ENCODE measurements around the gene SUN3.

The SUN3 gene

GRCh38 chr7:48028938-48029337, at the start of gene SUN3:
Gene SUN3 (minus strand): TSS chr7:48029107. CDS start chr7:48028938, 169 bp downstream.
- DNase-seq (ENCODE audit: low spot score) = no peak

- DNase-seq (ENCODE audit: low spot score) = no peak
These were observed 49.6 kb upstream of the SUN3 start for GRCh38 chr7:48078470-48078869.

DNA sequence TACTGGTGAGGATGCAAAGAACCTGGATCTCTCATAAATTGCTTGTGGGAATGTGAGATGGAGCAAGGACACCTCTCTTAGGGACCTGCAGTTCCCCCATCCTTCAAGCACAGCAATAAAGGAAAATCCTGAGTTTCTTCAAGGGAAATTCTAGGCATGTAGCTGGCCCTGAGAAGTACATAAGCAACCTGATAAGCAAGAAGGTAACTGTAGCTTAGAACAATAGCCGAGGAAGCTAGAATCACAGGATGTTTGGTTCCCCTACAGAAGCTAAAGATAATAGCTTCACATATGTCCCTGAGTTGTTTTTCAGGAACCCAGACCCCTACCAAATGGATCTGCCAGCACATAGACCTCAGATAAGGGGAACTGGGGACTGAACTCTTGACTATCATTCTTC, 48.5 kb upstream of the SUN3 start:
- DNase-seq (ENCODE audit: low spot score) = no peak

- no peak for DNase-seq (ENCODE audit: low spot score)
These were observed 45.3 kb upstream of the SUN3 start for GRCh38 chr7:48074204-48074654.

DNA sequence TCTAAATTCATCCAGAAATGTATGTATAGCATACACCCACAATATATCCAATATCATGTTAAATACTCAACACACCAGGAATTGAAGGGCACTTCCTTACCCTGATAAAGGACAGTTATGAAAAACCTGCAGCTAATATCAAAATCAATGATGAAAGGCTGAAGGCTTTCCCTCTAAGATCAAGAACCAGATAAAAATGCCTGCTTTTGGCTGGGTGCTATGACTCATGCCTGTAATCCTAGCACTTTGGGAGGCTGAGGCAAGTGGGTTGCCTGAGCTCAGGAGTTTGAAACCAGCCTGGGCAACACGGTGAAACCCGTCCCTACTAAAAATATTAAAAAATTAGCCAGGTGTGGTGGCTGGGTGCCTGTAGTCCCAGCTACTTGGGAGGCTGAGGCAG, 38.6 kb upstream of the SUN3 start:
- no peak for DNase-seq (ENCODE audit: low spot score)

DNA sequence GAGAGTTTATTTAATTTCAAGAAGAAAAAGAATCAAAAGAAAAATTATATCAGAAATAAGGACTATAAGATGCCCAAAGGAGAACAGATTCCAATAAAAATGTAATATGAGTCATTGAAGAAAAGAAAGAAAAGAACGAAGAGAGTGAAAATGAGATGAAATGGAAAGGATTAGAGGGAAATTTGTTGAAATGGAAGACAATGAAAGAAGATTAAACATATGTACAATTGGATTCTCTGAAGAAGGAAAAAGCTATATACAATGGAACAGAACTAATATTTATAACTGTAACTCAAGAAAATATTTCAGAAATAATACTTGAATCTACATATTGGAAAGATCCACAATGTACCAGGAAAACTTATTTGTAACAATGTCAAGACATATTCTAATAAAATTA, 35.1 kb upstream of the SUN3 start:
- no peak for DNase-seq (ENCODE audit: low spot score)

- no peak for DNase-seq (ENCODE audit: low spot score)
These were observed 30.8 kb upstream of the SUN3 start for GRCh38 chr7:48059706-48060105.

GRCh38 chr7:48058990-48059389, 30.1 kb upstream of the SUN3 start:
- no peak for DNase-seq (ENCODE audit: low spot score)

- DNase-seq (ENCODE audit: low spot score) = no peak
These were observed 24.8 kb upstream of the SUN3 start for GRCh38 chr7:48053736-48054135.

DNA sequence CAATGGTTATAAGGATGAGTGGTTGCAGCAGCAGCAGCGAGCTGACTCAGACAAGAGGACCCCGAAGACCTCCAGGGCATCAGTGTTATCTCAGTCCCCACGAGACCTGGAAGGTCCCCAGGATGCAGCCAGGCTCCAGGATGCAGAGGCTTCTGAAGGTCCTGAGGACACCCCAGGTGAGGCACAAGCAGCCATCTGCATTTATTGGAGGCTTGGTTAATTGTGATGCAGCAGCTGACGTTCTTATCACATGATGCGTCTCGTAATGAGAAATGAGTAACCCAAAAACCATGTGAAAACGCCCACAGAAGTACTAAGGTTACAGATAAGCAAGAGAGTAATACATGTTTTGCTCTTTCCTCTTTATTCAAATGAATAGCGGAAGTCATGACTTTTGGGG, 23.8 kb upstream of the SUN3 start:
- no peak for DNase-seq (ENCODE audit: low spot score)

GRCh38 chr7:48049850-48050249, 20.9 kb upstream of the SUN3 start:
- no peak for DNase-seq (ENCODE audit: low spot score)

- DNase-seq (ENCODE audit: low spot score) = no peak
These were observed 19.2 kb upstream of the SUN3 start for GRCh38 chr7:48048113-48048512.

DNA sequence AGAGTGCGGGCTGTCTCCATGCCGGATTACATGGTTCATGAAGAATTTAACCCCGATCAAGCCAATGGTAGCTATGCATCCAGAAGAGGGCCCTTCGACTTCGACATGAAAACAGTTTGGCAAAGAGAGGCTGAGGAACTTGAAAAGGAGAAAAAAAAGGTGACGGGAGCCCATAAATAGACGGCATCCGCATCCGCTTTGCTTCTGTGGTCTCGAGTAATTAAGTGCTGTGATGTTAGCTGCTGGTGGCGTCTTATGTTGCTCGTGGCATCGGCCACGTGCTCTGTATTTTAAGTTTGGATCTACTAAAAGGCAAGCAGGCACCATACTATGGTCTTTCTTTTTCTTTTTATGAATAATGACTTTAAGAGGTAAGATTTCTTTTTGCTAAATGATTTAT, 17.6 kb upstream of the SUN3 start:
- no peak for DNase-seq (ENCODE audit: low spot score)

DNA sequence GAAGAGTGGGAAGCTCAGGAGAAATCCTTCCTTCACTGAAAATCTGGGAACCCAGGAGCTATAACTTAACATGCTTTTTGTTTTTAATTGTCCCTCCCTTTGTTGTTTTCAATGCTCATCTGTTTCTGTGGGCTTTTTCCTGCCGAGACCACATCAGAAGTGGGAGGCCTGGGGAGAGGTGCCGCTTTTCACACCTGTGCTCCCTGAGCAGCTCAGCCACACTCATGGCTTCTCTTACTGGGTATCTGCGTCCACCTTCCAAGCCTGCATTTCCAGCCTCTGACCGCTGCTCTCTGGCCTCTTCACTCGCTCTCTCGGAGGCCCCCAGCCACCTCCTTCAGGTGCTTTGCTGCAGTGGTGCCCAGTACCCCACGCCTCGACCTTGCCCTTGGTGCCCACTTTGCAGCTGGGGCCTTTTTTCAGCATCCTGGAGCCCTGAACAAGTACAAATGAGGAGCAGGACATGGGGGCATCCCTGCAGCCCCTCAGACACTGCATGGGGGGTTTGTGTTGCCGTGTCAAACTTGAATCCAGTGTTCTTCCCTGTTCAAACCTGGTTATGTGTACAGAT, 16.4 kb upstream of the SUN3 start:
- no peak for DNase-seq (ENCODE audit: low spot score)

DNA sequence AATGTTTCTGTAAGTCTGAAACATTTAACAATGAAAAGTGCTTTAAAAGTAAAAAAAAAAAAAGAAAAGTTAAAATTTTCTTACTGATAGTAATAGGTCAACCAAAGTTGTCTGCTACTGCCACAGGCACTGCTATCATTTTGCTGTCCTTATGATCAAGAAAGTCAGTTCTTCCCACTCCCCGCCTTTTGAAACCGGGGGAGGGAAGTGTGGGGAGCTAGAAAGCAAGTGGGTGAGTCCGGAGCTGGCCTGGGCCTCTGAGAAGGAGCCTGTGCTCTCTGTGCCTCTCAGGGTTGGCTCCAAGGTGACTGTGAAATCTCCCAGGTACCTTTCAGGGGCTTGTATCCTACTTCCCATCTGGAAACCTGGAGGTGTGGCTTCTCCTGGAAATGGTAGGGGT, 13.7 kb upstream of the SUN3 start:
- DNase-seq (ENCODE audit: low spot score) = no peak

GRCh38 chr7:48042216-48042615, 13.3 kb upstream of the SUN3 start:
- DNase-seq (ENCODE audit: low spot score) = no peak

GRCh38 chr7:48041653-48041970, 12.7 kb upstream of the SUN3 start:
- peak; percentile 26 for DNase-seq (ENCODE audit: low spot score)

DNA sequence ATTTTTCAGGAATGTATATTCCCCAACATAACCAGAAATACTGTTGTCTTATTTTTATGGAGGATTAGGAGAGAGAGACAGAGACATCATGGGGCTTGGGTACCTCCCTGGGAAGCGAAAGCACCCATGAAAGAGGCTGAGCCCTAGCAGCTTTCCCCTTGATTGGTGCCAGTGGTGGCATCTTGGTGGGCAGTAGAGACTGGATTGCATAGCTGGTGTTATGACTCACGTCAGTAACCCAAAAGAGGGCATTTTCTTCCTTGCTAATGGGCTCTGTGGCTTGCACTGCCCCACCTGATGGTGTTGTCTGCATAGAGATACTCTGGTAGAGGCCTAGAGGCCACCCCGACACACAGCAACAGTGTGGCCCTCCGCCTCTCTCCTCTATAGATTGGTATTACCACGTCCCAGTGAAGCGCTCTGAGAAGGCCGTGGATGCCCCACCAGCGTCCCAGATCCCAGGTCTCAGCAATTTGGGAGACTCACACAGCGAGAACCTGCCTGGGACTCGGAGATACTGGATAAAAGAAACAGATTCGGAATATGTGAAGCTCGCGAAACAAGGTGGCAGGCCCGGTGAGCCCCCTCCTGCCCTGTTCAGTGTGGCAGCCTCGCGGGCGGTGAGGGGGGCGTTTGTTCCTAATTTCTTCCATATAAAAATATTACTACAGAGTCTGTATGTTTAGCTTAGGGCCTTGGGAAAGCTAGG, 12.2 kb upstream of the SUN3 start:
- DNase-seq (ENCODE audit: low spot score) = no peak

DNA sequence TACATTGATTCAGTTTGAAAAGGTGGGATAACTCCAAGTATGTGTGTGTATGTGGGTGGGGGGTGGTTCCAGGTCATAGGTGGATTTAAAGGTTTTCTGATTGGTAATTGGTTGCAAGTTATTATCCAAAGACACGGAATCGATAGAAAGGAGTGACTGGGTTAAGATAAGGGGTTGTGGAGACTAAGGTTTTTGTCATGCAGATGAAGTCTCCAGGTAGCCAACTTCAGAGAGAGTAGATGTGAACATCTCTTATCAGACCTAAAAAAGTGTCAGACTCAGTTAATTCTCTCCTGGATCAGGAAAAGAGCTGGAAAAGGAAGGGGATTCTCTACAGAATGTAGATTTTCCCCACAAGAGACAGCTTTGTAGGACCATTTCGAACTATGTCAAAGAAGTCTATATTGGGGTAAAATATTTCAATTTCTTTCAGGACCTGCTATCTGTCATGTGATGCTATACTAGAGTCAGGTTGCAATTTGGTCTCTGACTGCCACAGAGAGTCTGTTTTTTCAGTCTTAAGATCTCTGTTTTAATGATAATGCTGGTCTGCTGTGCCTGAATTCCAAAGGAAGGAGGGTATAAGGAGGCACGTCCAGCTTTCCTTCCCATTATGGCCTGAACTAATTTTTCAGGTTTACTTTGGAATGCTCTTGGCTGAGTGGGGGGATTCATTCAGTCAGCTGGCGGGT, 10.1 kb upstream of the SUN3 start:
- no peak for DNase-seq (ENCODE audit: low spot score)

DNA sequence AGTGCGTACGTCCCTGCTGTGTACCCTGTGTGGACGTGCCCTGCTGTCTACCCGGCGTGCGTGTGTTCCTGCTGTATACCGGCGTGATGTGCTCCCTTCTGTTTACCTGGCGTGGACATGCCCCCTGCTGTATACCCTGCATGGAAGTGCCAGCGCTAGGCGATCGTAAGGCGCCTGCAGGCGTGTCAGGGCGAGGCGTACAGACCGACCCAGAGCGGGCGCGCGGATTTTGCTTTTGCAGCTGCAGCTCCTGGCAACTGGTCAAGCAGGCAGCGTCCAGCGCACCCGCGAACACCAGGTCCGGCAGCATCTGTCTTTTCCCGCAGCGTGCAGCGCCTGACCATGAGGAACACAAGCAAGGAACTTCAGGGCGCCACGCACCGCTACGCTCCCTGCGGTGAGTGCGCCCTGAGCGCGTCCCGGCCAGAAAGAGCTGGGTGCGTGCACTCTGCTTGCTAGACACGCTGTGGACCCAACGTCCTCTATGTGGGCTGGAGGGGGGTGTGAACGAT, 7.1 kb upstream of the SUN3 start:
- DNase-seq (ENCODE audit: low spot score) = peak; percentile 25

DNA sequence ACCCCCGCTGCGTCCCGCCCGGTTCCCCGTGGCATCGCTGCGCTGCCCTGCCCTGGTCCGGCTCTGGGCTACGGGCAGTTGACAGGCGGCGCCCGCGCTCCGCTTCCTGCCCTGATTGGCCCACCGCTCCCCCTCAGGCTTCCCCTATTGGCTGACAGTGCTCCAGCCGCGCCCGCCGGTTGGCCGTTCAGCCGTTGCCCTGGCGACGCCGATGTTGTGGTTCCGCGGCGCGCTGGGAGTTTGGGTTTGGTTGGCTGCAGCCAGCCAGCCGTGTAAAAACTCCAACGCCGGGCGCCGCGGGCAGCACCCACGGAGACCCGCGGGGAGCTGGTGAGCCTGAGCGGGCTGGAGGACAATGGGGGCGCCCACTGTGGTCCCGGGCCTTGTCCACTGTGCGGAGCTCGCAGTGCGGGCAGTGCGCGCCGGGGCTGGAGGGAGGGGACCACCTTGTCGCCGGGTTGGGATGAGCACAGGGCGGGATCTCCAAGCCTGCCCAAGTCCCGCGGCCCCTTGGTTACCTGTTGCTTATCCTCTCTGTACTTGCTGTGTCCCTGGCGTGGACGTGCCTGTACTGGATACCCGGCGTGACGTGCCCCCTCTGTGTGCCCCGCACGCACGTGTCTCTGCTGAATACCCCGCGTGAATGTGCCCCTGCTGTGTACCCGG, 6.5 kb upstream of the SUN3 start, which contains the start of gene C7orf57:
TSS of gene C7orf57 (plus strand) at position 243 of the 666 bp plus-strand sequence. CDS start 766 bp downstream, outside the sequence.
- peak; percentile 98 for DNase-seq (ENCODE audit: low spot score)

- DNase-seq (ENCODE audit: low spot score) = no peak
These were observed 5.0 kb upstream of the SUN3 start for GRCh38 chr7:48033922-48034321.

- no peak for DNase-seq (ENCODE audit: low spot score)
These were observed 2.2 kb upstream of the SUN3 start for GRCh38 chr7:48031111-48031510.

Data from hepatic stellate cell (primary cell).